Kidney (tissue), 14 donors: Measurements from ENCODE around the gene RIT2. TPM values are rescaled to one million over a fixed set of nuclear protein-coding genes. Genes with fewer than 3 reads are reported as not detected.

Experiments
- DNase-seq, 5 donors: peaks; one replicate each; pipeline ENCODE4 v3.0.0-alpha.2; 2013 to 2020
- FAIRE-seq: peaks from 2 replicates; lab custom pipeline; 2012; peaks lifted over from hg19 to GRCh38; lab: Jason Lieb, UNC
- H3K27ac ChIP-seq, 2 donors: one replicate each; pipeline ENCODE4 v1.7.0; 2013; ENCODE audit warnings: low read depth in 2 of 2, low read length in 2 of 2, inconsistent platforms in 1 of 2
- H3K27me3 ChIP-seq: one replicate; pipeline ENCODE4 v1.7.1; 2013; ENCODE audit warnings: low read length, inconsistent platforms; ENCODE audit not compliant: control insufficient read depth, insufficient read depth
- H3K36me3 ChIP-seq, 3 donors: one replicate each; pipeline versions ENCODE4 v1.7.0 to v1.7.1; 2013; ENCODE audit warnings: low read length in 3 of 3, control low read depth in 1 of 3, inconsistent platforms in 1 of 3; ENCODE audit not compliant: insufficient read depth in 3 of 3, control insufficient read depth in 2 of 3
- H3K4me1 ChIP-seq, 3 donors: one replicate each; pipeline versions ENCODE4 v1.7.0 to v1.7.1; 2013; ENCODE audit warnings: low read length in 3 of 3, inconsistent platforms in 1 of 3, low read depth in 1 of 3; ENCODE audit not compliant: control insufficient read depth in 2 of 3, insufficient read depth in 2 of 3
- H3K4me3 ChIP-seq, 3 donors: one replicate each; pipeline versions ENCODE4 v1.7.0 to v1.8.1; 2013; ENCODE audit warnings: low read length in 3 of 3, control low read depth in 1 of 3, inconsistent platforms in 1 of 3
- H3K9ac ChIP-seq, 3 donors: one replicate each; pipeline versions ENCODE4 v1.7.0 to v1.7.1; 2013; ENCODE audit warnings: low read length in 3 of 3, control low read depth in 1 of 3, inconsistent platforms in 1 of 3
- H3K9me3 ChIP-seq, 3 donors: one replicate each; pipeline versions ENCODE4 v1.7.0 to v1.7.1; 2013; ENCODE audit warnings: low read length in 3 of 3, control low read depth in 1 of 3, inconsistent platforms in 1 of 3; ENCODE audit not compliant: control insufficient read depth in 2 of 3, insufficient read depth in 1 of 3
- CTCF ChIP-seq: IDR thresholded peaks from 3 replicates; pipeline ENCODE4 v1.5.1; 2012; ENCODE audit warnings: mild to moderate bottlenecking, moderate library complexity, borderline replicate concordance; ENCODE audit not compliant: insufficient read depth; ENCODE audit errors: extremely low read depth
- intact Hi-C: fragments of 100-400 bp; cut with DNase I; formaldehyde crosslinking; loops from one replicate; pipeline ENCODE4 v1.11.1; 2022
- polyA plus RNA-seq: library from polyadenylated mRNA; stranded (reverse); fragments of 350-450 nt; fragmentation: Illumina TruSeq; extraction: RNeasy Lipid Tissue Mini Kit (QIAGEN cat#74804); gene quantifications from one replicate; pipeline ENCODE4 v1.2.3, GENCODE V29; 2014; ENCODE audit warnings: low read depth, low replicate concordance; ENCODE audit not compliant: insufficient read depth
- total RNA-seq: library from RNA; stranded (reverse); fragmentation: NEBNext Ultra II Directional; extraction: Animal tissue kit (Norgen Biotek cat#: 25700); gene quantifications from one replicate; pipeline ENCODE4 v1.2.1, GENCODE V29; 2021
- donor health status: control.
- donor health status: control.
- donor health status: control.
- donor health status: control.
- donor health status: control.
- donor health status: DM: yes; HTN: yes; CAD: no.
- donor health status: Normal renal cell carcinoma (clear cell type).

RIT2 gene
- total and polyA plus RNA-seq, 2 donors from 2014 or later: not detected

GRCh38 chr18:43122955-43123354, 7.5 kb upstream of the RIT2 start:
- no peak overlapping the region for H3K4me3 ChIP-seq
- FAIRE-seq: no peak
- H3K9me3 ChIP-seq: no peaks in the 10 kb centered on the region
- no peak for DNase-seq
- H3K4me1 ChIP-seq: no peaks in the 10 kb centered on the region
- intact Hi-C loops: no loop called here
- H3K9ac ChIP-seq: no peak overlapping the region
- no peak overlapping the region for H3K27ac ChIP-seq
- no peak for TF ChIP-seq CTCF
- no peaks in the 10 kb centered on the region for H3K27me3 ChIP-seq
- no peaks in the 10 kb centered on the region for H3K36me3 ChIP-seq

- no peak for TF ChIP-seq CTCF
- Histone ChIP-seq H3K9ac (no peak overlapping the region), H3K9me3 (no peaks in the 10 kb centered on the region), H3K36me3 (no peaks in the 10 kb centered on the region), H3K4me3 (no peak overlapping the region), H3K27ac (no peak overlapping the region), H3K27me3 (no peaks in the 10 kb centered on the region), H3K4me1 (no peaks in the 10 kb centered on the region)
- intact Hi-C loops: no loop called here
- FAIRE-seq (no peak), DNase-seq (no peak)
These were observed 1.3 kb upstream of the RIT2 start for GRCh38 chr18:43116699-43117294.

- no peak for DNase-seq
- no peak for FAIRE-seq
- no peak overlapping the region for H3K27ac ChIP-seq
- no peaks in the 10 kb centered on the region for H3K4me1 ChIP-seq
- H3K9me3 ChIP-seq: no peaks in the 10 kb centered on the region
- H3K27me3 ChIP-seq: no peaks in the 10 kb centered on the region
- no peak overlapping the region for H3K9ac ChIP-seq
- H3K4me3 ChIP-seq: no peak overlapping the region
- no peaks in the 10 kb centered on the region for H3K36me3 ChIP-seq
- intact Hi-C loops: no loop called here
- TF ChIP-seq CTCF: no peak
These were observed 2.1 kb downstream of the RIT2 start for GRCh38 chr18:43113220-43113895.

GRCh38 chr18:43108882-43109281, 6.6 kb downstream of the RIT2 start:
- intact Hi-C loops: no loop called here
- no peak overlapping the region for H3K4me3 ChIP-seq
- no peak for TF ChIP-seq CTCF

More at GRCh38 chr18:43108882-43109281, 6.6 kb downstream of the RIT2 start:
- no peaks in the 10 kb centered on the region for H3K27me3 ChIP-seq
- DNase-seq: no peak
- H3K36me3 ChIP-seq: no peaks in the 10 kb centered on the region
- H3K9ac ChIP-seq: no peak overlapping the region
- H3K27ac ChIP-seq: no peak overlapping the region
- no peak for FAIRE-seq
- no peaks in the 10 kb centered on the region for H3K9me3 ChIP-seq
- no peaks in the 10 kb centered on the region for H3K4me1 ChIP-seq
